SK-N-SH (cell line): Measurements from ENCODE around the gene ASXL2. TPM values are rescaled to one million over a fixed set of nuclear protein-coding genes. Genes with fewer than 3 reads are reported as not detected.

ENCODE experiments used
- CTCF ChIA-PET: fragments of 300-600, 350-600 bp; formaldehyde crosslinking; extraction: SDS; loops from one replicate; lab custom pipeline; 2021; lab: Yijun Ruan, JAX
- POLR2A ChIA-PET: fragments of 350-600 bp; sonication (Branson Sonifier 250); formaldehyde crosslinking; extraction: SDS; loops from one replicate; lab custom pipeline; 2020; ENCODE audit warnings: antibody characterized with exemption, inconsistent platforms; lab: Yijun Ruan, JAX
- DNase-seq: peaks from one replicate; pipeline ENCODE4 v3.0.0; 2012
- H2AFZ ChIP-seq: fragments of 200-600 bp; sonication (generic); 2 replicates; pipeline ENCODE4 v1.8.1; 2016; ENCODE audit warnings: antibody characterized with exemption, mild to moderate bottlenecking, low read depth
- H3F3A ChIP-seq: fragments of 200-600 bp; sonication (generic); replicated peaks from 2 replicates; pipeline ENCODE3; 2016; ENCODE audit warnings: antibody characterized with exemption, mild to moderate bottlenecking; ENCODE audit not compliant: insufficient read depth
- H3K27ac ChIP-seq, 2 experiments: fragments of 200-500 bp in 1 of 2; fragments of 200-600 bp in 1 of 2; sonication (Bioruptor generic) in 1 of 2; sonication (generic), shearing (Covaris generic) in 1 of 2; 2 replicates each; pipeline versions ENCODE4 v1.5.1 to v1.6.1; 2014 to 2016; ENCODE audit warnings: low read depth in 2 of 2, inconsistent platforms in 1 of 2, low read length in 1 of 2, mild to moderate bottlenecking in 1 of 2, mixed read lengths in 1 of 2
- H3K27me3 ChIP-seq: fragments of 200-600 bp; sonication (generic), shearing (Covaris generic); 2 replicates; pipeline ENCODE4 v1.6.1; 2016; ENCODE audit warnings: mixed run types; ENCODE audit not compliant: insufficient read depth
- H3K36me3 ChIP-seq, 2 experiments: fragments of 200-500 bp in 1 of 2; fragments of 200-600 bp in 1 of 2; sonication (Bioruptor generic) in 1 of 2; sonication (generic) in 1 of 2; replicated peaks in 1 of 2; 2 replicates each; pipeline versions ENCODE3 to v1.5.1; 2014 to 2016; ENCODE audit warnings: low read length in 1 of 2, mild to moderate bottlenecking in 1 of 2; ENCODE audit not compliant: insufficient read depth in 2 of 2, control insufficient read depth in 1 of 2
- H3K4me1 ChIP-seq, 2 experiments: fragments of 200-500 bp in 1 of 2; fragments of 200-600 bp in 1 of 2; sonication (Bioruptor generic) in 1 of 2; sonication (generic), shearing (Covaris generic) in 1 of 2; 2 replicates each; pipeline versions ENCODE4 v1.5.1 to v1.6.1; 2014 to 2016; ENCODE audit warnings: low read depth in 1 of 2, low read length in 1 of 2, mixed run types in 1 of 2; ENCODE audit not compliant: insufficient read depth in 2 of 2, control insufficient read depth in 1 of 2
- H3K4me2 ChIP-seq: fragments of 200-600 bp; sonication (generic), shearing (Covaris generic); 2 replicates; pipeline ENCODE4 v1.6.1; 2017; ENCODE audit warnings: mixed run types
- H3K4me3 ChIP-seq, 2 experiments: fragments of 200-500 bp in 1 of 2; fragments of 200-600 bp in 1 of 2; sonication (Bioruptor generic) in 1 of 2; sonication (generic), shearing (Covaris generic) in 1 of 2; 2 replicates each; pipeline versions ENCODE4 v1.5.1 to v1.8.1; 2014 to 2016; ENCODE audit warnings: low read depth in 2 of 2, inconsistent platforms in 1 of 2, low read length in 1 of 2, mild to moderate bottlenecking in 1 of 2, mixed read lengths in 1 of 2, moderate library complexity in 1 of 2
- H3K79me2 ChIP-seq: fragments of 200-600 bp; sonication (generic); 2 replicates; pipeline ENCODE4 v1.8.1; 2017; ENCODE audit warnings: mild to moderate bottlenecking; ENCODE audit not compliant: insufficient read depth
- H3K9ac ChIP-seq: fragments of 200-600 bp; sonication (generic); 2 replicates; pipeline ENCODE4 v1.6.1; 2017; ENCODE audit warnings: mixed run types
- H3K9me2 ChIP-seq: fragments of 200-600 bp; sonication (generic); 2 replicates; pipeline ENCODE4 v1.6.1; 2017; ENCODE audit warnings: mixed run types
- H3K9me3 ChIP-seq: fragments of 200-600 bp; sonication (generic); 2 replicates; pipeline ENCODE4 v1.6.1; 2017; ENCODE audit warnings: mixed run types, mild to moderate bottlenecking, moderate library complexity
- H4K20me1 ChIP-seq: fragments of 200-600 bp; sonication (generic); 2 replicates; pipeline ENCODE4 v1.6.1; 2017; ENCODE audit warnings: mild to moderate bottlenecking, mixed run types; ENCODE audit not compliant: insufficient read depth
- CHD2 ChIP-seq: fragments of 150-350 bp; IDR thresholded peaks from 2 replicates; pipeline ENCODE4 v1.6.1; 2018; ENCODE audit warnings: low read length; ENCODE audit not compliant: partially characterized antibody
- EZH2phosphoT487 ChIP-seq: fragments of 200-600 bp; sonication (generic); IDR thresholded peaks from 2 replicates; pipeline ENCODE4 v1.6.1; 2017; ENCODE audit warnings: low read depth, mixed run types, mild to moderate bottlenecking, antibody characterized with exemption, moderate library complexity, borderline replicate concordance
- FOSL2 ChIP-seq: IDR thresholded peaks from 2 replicates; pipeline ENCODE4 v1.4.0; 2012; ENCODE audit warnings: low read depth, mild to moderate bottlenecking, moderate library complexity, borderline replicate concordance
- FOXJ3 ChIP-seq: sonication (generic); formaldehyde crosslinking; IDR thresholded peaks from 2 replicates; pipeline ENCODE4 v1.5.1; 2020; ENCODE audit warnings: mild to moderate bottlenecking, missing genetic modification reagents
- GABPA ChIP-seq: IDR thresholded peaks from 2 replicates; pipeline ENCODE4 v1.4.0; 2012; ENCODE audit warnings: low read depth, mild to moderate bottlenecking
- JUND ChIP-seq: IDR thresholded peaks from 2 replicates; pipeline ENCODE4 v1.4.0; 2012
- MAX ChIP-seq: IDR thresholded peaks from 2 replicates; pipeline ENCODE4 v1.4.0; 2012; ENCODE audit warnings: low read depth
- MEF2A ChIP-seq: IDR thresholded peaks from 2 replicates; pipeline ENCODE4 v1.4.0; 2012; ENCODE audit warnings: low read depth, borderline replicate concordance
- MXI1 ChIP-seq: IDR thresholded peaks from 2 replicates; pipeline ENCODE4 v1.6.1; 2012; ENCODE audit warnings: mild to moderate bottlenecking, low read depth, low read length, improper control_type of control experiment
- RAD21 ChIP-seq: IDR thresholded peaks from 2 replicates; pipeline ENCODE4 v1.6.1; 2012; ENCODE audit warnings: mild to moderate bottlenecking, low read length
- SMC3 ChIP-seq: IDR thresholded peaks from 2 replicates; pipeline ENCODE4 v1.6.1; 2012; ENCODE audit warnings: low read depth, low read length, improper control_type of control experiment
- TCF12 ChIP-seq: IDR thresholded peaks from 2 replicates; pipeline ENCODE4 v1.4.0; 2012
- ZBTB33 ChIP-seq: IDR thresholded peaks from 2 replicates; pipeline ENCODE4 v1.4.0; 2012; ENCODE audit warnings: low read depth, borderline replicate concordance
- WGBS: methylation state at CpG from one replicate; pipeline ENCODE4 v1.1.6; 2017; ENCODE audit warnings: low lambda C conversion rate; 5-methylcytosine and 5-hydroxymethylcytosine counted together
- polyA plus RNA-seq, 3 experiments: library from polyadenylated mRNA; depleted of rRNA; stranded (reverse); fragments of >200 nt; gene quantifications; 2 replicates each; pipeline ENCODE4 v1.2.3, GENCODE V29; 2012

ASXL2 gene
- polyA plus RNA-seq, 1 of the 3 experiments (the other 2 are of a cell fraction) = 4.8 TPM

GRCh38 chr2:25758348-25758747 lies 119.9 kb downstream of the ASXL2 start:
- WGBS = 97% methylated on average over 1 of the region's 1 CpG
- Histone ChIP-seq H3K9me2 (no peaks in the 10 kb centered on the region), H3K79me2 (no peaks in the 10 kb centered on the region), H3K4me2 (no peak overlapping the region), H3K4me3 (no peak overlapping the region)
- CTCF ChIA-PET = interaction anchor here (0.8 kb wide), 1 partner anchor 8 kb away, joined by 3 read pairs; no protein-coding TSS in a partner anchor
- no peak for TF ChIP-seq MAX
- no peak for TF ChIP-seq EZH2phosphoT487
- TF ChIP-seq TCF12 = no peak
- TF ChIP-seq FOXJ3 (CRISPR knock-in tag) = no peak
- no peak for TF ChIP-seq GABPA
- TF ChIP-seq JUND = no peak
- no peak for TF ChIP-seq CHD2
- TF ChIP-seq FOSL2 = no peak
- TF ChIP-seq MEF2A = no peak
- TF ChIP-seq SMC3 = no peak
- TF ChIP-seq RAD21 = no peak
- no peak for TF ChIP-seq ZBTB33
- TF ChIP-seq, all 33 proteins: peak for 0
- Histone ChIP-seq H3F3A (peaks cover 3% of the 10 kb centered on the region), H3K9ac (no peak overlapping the region), H3K9me3 (no peaks in the 10 kb centered on the region), H3K27ac (no peak overlapping the region), H3K4me1 (no peaks in the 10 kb centered on the region), H2AFZ (no peak overlapping the region), H3K27me3 (no peaks in the 10 kb centered on the region), H3K36me3 (peaks cover 52 to 63% of the 10 kb centered on the region in 2 experiments), H4K20me1 (no peaks in the 10 kb centered on the region)
- POLR2A ChIA-PET = no interaction called here
- DNase-seq = no peak

GRCh38 chr2:25757906-25758305 lies 120.4 kb downstream of the ASXL2 start:
- TF ChIP-seq MXI1 = no peak
- Histone ChIP-seq H3K9me2 (no peaks in the 10 kb centered on the region), H3K9ac (no peak overlapping the region), H3K36me3 (peaks cover 54 to 66% of the 10 kb centered on the region in 2 experiments), H2AFZ (no peak overlapping the region), H3K27me3 (no peaks in the 10 kb centered on the region), H4K20me1 (no peaks in the 10 kb centered on the region), H3K4me2 (no peak overlapping the region), H3K4me3 (no peak overlapping the region), H3K79me2 (no peaks in the 10 kb centered on the region), H3K4me1 (no peaks in the 10 kb centered on the region), H3F3A (peaks cover 3% of the 10 kb centered on the region), H3K9me3 (no peaks in the 10 kb centered on the region), H3K27ac (no peak overlapping the region)
- 90% methylated on average over 1 of the region's 1 CpG for WGBS
- DNase-seq = no peak
- ChIA-PET POLR2A (no interaction called here), CTCF (interaction anchor here (0.8 kb wide), 1 partner anchor 9 kb away, joined by 3 read pairs; no protein-coding TSS in a partner anchor)
